HG02884 (cell line): ENCODE measurements around the gene RIC8B.

Experiments used
- ATAC-seq: cut with Tn5 transposase; IDR thresholded peaks from one replicate; pipeline ENCODE4 v1.9.1; 2021; ENCODE audit warnings: mild to moderate bottlenecking, moderate library complexity; ENCODE audit not compliant: unreplicated experiment

Gene RIC8B

GRCh38 chr12:106866426-106867080, 92.1 kb downstream of the RIC8B start:
- no peak for ATAC-seq

- no peak for ATAC-seq
These were observed 93.2 kb downstream of the RIC8B start for GRCh38 chr12:106867651-106868050.

DNA sequence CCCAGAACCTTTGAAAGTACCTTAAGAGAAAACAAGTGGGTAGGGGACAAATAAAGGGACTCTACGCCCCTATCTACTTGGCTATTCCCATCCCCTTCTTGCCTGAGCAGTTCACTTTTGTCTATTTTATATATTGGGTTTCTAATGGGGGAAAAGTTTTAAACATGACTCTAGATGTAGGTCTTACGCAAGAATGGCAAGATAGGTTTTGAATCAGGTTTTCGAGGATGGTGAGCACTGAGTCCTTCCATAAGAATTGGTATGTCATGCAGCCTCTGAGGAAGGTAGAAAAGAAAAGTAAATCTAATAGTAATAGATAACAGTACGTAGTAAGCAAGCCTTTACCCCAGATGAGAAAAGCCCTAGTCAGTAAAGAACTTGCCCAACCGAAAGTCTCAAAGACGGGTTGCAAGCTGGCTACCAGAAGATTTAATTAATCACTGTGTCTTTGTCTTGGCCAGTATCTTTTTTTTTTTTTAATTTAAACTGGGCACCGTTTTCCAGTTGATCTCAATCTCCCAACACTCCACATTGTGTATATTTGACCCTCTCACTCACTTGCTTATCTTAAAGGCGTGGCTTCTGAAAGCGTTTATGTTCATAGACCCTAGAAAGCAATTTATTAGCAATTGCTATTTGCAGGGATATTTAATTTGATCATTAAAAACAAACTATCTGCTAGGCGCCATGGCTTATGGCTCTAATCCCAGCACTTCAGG, 94.7 kb downstream of the RIC8B start:
- no peak for ATAC-seq

- ATAC-seq = no peak
These were observed 95.6 kb downstream of the RIC8B start for GRCh38 chr12:106870116-106870515.

- no peak for ATAC-seq
These were observed 97.0 kb downstream of the RIC8B start for GRCh38 chr12:106871477-106871876.

DNA sequence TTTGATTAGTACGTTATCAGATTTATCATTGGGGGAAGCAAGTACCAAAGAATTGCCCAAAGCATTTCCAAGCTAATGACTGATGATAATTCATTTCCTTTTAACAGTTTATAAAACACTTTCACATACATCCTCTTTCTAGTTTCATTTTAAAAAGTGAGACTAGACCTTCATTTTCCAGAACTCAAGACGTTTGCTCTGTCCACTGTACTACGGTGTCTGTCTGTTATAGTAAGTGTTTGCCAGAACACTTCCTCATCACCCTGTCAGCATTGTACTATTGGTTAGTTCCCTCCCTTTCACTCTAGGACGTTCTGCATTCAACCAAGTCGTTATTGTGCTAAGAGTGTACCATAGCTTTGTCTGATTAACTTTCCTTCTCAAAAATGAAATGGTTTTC, 99.5 kb downstream of the RIC8B start:
- ATAC-seq = no peak

DNA sequence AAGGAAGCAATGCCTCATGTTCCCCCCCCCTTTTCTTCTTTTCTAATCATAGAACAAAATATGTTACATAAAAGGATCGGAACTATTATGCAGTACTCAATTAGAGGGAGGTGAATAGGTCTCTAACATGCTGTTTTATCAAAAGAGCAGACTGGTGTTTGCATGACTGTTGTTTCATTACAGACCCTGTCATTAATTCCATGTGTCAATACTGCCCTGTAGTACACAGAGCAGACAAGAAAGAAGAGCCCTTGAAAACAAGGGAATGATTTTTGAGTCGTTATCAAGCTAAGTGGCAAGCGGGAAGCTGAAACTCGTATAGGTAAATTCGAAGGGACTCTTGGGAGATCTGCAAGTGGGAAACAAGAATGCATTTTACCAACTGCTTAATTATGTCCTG, 104.3 kb downstream of the RIC8B start:
- ATAC-seq = no peak

DNA sequence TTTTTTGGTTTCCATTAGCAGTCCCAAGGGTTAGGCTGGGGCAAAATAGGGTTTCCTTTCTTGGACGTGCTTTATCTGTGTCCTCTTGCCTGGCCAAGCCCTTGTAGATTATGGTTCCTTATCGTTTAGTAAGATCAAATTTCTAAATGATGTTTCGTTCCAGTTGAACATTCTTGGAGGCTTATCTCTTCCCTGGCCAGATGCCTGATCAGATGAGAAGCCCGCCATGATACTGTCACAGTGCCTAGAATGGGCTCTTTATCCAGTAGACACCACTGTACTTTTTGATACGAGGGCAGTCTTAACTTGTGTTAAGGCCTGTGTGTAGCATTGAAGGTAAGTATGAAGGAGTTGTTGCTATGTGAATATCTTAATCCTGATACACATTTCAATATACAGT, 105.1 kb downstream of the RIC8B start:
- no peak for ATAC-seq

- no peak for ATAC-seq
These were observed 108.9 kb downstream of the RIC8B start for GRCh38 chr12:106883426-106883825.

DNA sequence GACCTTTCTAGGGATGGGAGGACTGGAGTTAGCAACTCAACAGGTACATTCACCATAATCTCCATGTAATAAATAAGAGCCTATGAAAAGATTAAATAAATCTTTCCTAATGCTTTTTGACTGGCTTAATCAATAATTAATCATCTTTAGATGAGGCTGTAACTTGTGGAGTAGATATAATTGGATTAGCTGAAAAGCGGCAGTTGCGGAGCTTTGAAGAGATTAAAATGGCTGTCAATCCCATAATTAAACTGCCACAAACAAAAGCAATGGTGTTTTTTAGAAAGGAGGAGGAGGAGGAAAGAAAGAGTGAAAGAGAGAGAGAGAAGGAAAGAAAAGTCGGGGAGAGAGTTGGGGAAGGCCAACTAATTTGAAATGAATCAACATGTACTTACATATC, 110.5 kb downstream of the RIC8B start:
- no peak for ATAC-seq

DNA sequence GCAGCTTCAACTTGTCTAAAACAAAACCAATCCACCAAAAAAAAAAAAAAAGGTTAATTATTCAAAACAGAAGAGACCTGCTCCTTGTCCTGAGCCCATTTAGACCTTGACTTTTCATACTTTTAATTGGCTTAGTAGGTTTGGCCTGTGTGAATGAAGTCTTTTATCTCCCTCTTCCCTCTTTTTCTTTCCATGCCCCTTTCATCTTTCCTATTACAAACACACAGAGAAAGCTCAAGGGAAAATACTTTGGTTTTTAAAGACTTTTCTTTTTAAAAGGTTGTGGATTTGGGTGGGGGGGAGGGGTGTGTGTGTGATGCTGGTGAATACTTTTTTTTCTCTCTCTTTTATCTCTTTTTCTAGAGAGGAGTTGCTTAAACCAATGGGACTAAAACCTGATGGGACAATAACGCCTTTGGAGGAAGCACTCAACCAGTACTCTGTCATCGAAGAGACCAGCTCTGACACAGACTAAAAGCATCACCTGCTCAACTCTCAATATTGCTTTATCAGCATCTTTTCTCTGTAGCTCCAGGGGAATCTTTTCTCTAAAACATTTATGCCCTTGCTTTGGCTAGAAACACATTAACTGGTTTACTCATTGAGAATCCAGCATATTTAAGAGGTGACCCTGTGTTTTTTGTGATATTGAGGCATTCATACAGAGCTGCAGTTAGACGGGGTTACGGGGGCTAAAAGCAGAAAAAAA, 111.2 kb downstream of the RIC8B start:
- ATAC-seq = no peak

DNA sequence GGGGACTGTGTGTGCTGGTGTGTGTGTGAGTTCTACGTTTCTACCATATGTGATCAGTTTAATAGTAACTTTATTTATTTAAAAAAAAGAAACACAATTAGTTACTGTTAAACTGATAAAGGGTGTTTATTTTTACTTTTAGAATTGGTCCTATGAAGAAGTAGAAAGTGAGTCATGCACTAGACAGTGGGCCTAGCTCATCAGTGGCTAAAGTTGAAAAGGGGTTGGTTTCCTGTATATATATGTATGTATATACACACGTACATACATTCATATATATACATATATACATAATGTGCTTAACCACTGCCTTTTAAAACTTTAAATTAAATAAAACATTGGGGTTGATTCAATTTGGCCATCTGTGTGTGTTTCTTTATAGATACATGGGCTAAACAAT, 112.5 kb downstream of the RIC8B start:
- no peak for ATAC-seq

DNA sequence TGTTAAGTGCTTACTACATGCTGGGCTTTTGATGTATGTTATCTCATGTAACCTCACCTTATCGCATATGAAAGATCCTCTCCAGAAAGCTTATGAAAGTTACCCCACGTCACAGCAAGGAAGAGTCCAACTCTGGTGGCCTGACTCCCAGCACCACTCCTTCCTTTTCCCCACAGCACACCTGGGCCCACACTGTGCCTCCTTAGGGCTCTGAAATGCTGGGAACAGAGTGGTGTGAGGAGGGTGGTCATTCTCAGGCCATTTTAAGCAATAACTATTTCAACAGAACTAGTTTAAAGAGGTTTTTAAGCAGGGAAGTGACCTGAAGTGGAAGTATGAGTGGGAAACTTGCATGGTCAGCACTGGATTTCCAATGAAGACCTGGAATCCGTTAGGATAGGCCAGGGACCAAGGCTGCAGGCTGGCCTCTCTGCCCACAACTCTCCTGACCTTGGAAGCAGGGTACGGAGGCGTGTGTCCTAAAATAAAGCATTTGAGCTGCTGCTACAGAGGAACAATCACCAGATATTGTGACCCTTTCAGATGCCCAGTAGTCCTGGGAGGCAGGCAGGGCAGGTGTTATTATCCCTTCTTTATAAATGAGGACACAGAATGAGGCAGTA, 114.0 kb downstream of the RIC8B start:
- no peak for ATAC-seq

DNA sequence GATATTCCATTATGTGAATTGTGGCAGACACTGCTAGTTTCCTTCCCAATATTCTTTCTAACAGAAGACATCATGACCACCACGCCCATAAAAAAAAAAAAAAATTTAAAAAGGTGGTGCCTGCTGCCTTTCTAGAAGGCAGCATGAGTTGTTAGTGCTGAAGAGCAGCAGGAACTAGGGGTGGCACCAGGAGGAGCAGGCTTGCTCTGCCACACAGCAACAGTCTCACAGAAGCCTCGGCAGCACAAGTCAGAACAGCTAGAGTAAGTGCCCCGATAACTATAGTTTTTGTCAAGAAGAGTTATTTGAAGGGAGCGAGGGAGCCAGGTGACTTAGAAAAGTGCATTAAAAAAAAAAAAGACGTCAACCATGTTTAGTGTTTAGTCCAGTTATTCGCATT, 114.8 kb downstream of the RIC8B start:
- no peak for ATAC-seq

- no peak for ATAC-seq
These were observed 115.6 kb downstream of the RIC8B start for GRCh38 chr12:106889950-106890626.

DNA sequence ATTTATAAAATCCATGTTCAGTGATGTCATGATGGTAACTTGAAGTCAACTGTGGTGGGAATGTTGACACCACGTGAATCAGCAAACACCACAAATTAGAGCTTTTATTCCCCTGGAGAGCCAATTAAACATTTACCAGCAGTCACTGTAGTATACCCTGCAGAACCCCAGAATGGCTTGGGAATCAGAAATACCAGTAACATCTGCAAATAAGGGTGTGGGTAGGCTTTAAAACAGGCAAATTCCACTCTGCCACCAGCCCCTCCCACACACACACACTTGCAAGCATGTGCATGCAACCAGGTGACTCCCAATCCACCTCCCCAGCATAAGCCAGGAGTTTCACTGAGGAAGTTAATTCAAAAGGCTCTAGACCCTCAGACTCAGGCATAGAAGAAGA, 117.6 kb downstream of the RIC8B start:
- ATAC-seq = no peak

- ATAC-seq = no peak
These were observed 119.0 kb downstream of the RIC8B start for GRCh38 chr12:106893451-106893850.

- no peak for ATAC-seq
These were observed 120.3 kb downstream of the RIC8B start for GRCh38 chr12:106894774-106895173.

GRCh38 chr12:106896603-106897002, 122.1 kb downstream of the RIC8B start:
- ATAC-seq = no peak

DNA sequence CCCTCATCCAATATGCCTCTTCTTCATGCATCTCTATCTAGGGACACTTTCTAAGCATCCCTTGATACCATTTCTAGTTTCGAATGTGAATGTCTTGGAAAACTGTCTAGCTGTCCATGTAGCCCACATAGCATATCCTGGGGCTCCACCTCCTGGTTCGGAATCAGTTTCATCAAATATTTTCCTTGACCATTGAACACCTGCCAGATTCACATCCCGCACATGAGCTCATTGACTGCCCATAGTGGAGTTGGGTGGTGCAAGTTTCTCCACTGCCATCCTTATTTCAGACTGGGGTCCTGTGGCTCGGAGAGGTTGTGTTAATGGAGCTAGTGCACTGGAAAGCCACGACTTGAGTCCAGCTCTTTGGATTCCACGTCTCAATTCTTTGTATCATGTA, 122.6 kb downstream of the RIC8B start:
- no peak for ATAC-seq
